ENCODE measurements around the gene CCL28.
A peak's percentile ranks its signal among the peaks of the same experiment; 100 is the strongest.

DNA sequence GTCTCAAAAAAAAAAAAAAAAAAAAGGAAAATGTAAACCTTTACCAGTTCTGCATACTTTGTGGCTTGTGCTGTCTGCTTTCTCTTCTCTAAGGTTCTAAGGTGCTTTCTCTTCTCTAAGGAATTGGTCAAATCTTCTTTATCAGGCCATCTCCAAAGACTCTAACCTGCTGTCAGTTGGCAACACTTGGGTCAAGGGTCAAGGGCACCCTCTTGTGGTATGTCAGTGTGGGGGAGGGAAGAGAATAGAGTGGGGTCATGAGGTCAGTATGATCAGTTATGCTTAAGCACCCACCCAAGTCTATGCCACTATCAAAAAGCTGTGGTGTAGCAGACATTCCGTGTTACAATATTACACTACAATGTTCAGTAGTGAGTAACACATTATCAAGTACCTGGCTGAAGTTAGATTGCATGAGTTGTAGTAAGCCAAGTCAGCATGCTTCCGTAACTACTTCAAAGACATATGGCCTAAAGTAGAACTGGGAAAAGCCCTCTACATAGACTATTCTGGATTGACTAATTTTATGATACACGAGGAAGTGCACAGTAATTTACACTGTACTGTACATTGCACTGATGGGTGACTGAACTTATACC lies 25.0 kb upstream of the CCL28 start:
- TF ChIP-seq CTCF (conservative IDR thresholded peaks at IDR 0.05; ENCODE audit: low read depth in 2 of 2) (peak; percentile 13 to 52; a peak in 3 of 4 replicates), POLR2AphosphoS5 (IDR thresholded peaks at IDR 0.05; ENCODE audit: low read depth) (no peak)
